ENCODE data around the gene CDH13. TPM values are rescaled to one million over a fixed set of nuclear protein-coding genes. Genes with fewer than 3 reads are reported as not detected.

Gene CDH13
- total and polyA plus RNA-seq, 2 experiments from 2014 or later = 1.2 to 1.5 TPM

DNA sequence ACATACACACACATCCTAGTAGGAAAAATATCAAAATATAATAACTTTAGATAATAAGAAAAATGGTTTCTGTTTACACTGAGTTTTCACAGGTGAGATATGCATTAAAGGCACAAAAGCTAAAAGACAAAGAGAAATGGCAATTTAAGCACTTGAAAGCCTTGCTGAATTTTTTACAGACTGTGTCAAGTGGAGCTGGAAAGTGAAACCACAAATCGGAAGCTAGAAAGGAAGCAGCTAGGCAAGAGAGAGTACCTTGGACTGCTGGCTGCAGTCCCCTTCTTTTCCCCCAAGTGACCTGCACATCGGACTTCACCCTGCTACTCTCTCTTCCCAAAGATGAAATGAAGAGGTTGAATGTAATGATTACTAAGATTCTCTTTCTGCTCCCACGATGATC, 135.1 kb downstream of the CDH13 start:
- Histone ChIP-seq H3K9me3 (ENCODE audit: low read depth) (no peaks in the 10 kb centered on the region), H3K4me2 (no peak overlapping the region), H3K27ac (no peak overlapping the region), H3K36me3 (replicated peaks; ENCODE audit: insufficient read depth, low read depth) (no peaks in the 10 kb centered on the region), H4K20me1 (ENCODE audit: insufficient read depth, poor library complexity, severe bottlenecking) (no peaks in the 10 kb centered on the region), H3K9me2 (replicated peaks; ENCODE audit: insufficient read depth) (no peaks in the 10 kb centered on the region), H3K4me1 (ENCODE audit: insufficient read depth) (no peaks in the 10 kb centered on the region), H3K4me3 (no peak overlapping the region), H3K27me3 (peaks cover 5% of the 10 kb centered on the region), H2AFZ (no peak overlapping the region), H3K79me2 (no peaks in the 10 kb centered on the region)
- WGBS (ENCODE audit: low lambda C conversion rate, missing lambda C conversion rate) = 71% methylated on average over 3 of the region's 3 CpGs
- no peak for DNase-seq (ENCODE audit: low spot score)
- TF ChIP-seq EZH2 (IDR thresholded peaks at IDR 0.05; ENCODE audit: borderline replicate concordance) = no peak
- no peak for TF ChIP-seq EZH2phosphoT487 (IDR thresholded peaks at IDR 0.05; ENCODE audit: low read depth, severe bottlenecking, unreplicated experiment)
- TF ChIP-seq, protein P1, sequence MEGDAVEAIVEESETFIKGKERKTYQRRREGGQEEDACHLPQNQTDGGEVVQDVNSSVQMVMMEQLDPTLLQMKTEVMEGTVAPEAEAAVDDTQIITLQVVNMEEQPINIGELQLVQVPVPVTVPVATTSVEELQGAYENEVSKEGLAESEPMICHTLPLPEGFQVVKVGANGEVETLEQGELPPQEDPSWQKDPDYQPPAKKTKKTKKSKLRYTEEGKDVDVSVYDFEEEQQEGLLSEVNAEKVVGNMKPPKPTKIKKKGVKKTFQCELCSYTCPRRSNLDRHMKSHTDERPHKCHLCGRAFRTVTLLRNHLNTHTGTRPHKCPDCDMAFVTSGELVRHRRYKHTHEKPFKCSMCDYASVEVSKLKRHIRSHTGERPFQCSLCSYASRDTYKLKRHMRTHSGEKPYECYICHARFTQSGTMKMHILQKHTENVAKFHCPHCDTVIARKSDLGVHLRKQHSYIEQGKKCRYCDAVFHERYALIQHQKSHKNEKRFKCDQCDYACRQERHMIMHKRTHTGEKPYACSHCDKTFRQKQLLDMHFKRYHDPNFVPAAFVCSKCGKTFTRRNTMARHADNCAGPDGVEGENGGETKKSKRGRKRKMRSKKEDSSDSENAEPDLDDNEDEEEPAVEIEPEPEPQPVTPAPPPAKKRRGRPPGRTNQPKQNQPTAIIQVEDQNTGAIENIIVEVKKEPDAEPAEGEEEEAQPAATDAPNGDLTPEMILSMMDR (IDR thresholded peaks at IDR 0.05; ENCODE audit: poor library complexity) = no peak

DNA sequence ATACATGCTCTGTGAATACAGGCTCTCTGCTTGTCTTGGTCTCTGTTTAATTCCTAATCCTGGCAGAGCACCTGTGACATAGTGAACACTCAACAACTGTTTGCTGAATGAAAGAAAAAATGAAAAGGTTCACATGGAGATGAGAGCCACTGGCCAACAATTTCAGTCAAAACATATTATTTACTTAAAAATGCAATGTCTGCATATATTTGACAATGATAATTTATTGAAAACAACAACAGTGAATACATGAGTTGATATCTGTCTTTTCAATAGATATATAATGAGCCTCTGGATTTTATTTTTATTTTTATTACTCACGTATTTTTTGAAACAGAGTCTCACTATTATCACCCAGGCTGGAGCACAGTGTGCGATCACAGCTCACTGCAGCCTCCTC, 136.6 kb downstream of the CDH13 start:
- Histone ChIP-seq H3K4me3 (no peak overlapping the region), H3K4me2 (no peak overlapping the region), H3K79me2 (no peaks in the 10 kb centered on the region), H3K27ac (no peak overlapping the region), H3K27me3 (peaks cover 5% of the 10 kb centered on the region), H3K36me3 (replicated peaks; ENCODE audit: insufficient read depth, low read depth) (no peaks in the 10 kb centered on the region), H3K9me3 (ENCODE audit: low read depth) (no peaks in the 10 kb centered on the region), H3K4me1 (ENCODE audit: insufficient read depth) (no peaks in the 10 kb centered on the region), H3K9me2 (replicated peaks; ENCODE audit: insufficient read depth) (no peaks in the 10 kb centered on the region), H4K20me1 (ENCODE audit: insufficient read depth, poor library complexity, severe bottlenecking) (no peaks in the 10 kb centered on the region), H2AFZ (no peak overlapping the region)
- WGBS (ENCODE audit: low lambda C conversion rate, missing lambda C conversion rate) = 93% methylated on average over 2 of the region's 2 CpGs
- TF ChIP-seq EZH2phosphoT487 (IDR thresholded peaks at IDR 0.05; ENCODE audit: low read depth, severe bottlenecking, unreplicated experiment) = no peak
- TF ChIP-seq EZH2 (IDR thresholded peaks at IDR 0.05; ENCODE audit: borderline replicate concordance) = no peak
- TF ChIP-seq, protein P1 (IDR thresholded peaks at IDR 0.05; ENCODE audit: poor library complexity) = no peak
- no peak for DNase-seq (ENCODE audit: low spot score)

DNA sequence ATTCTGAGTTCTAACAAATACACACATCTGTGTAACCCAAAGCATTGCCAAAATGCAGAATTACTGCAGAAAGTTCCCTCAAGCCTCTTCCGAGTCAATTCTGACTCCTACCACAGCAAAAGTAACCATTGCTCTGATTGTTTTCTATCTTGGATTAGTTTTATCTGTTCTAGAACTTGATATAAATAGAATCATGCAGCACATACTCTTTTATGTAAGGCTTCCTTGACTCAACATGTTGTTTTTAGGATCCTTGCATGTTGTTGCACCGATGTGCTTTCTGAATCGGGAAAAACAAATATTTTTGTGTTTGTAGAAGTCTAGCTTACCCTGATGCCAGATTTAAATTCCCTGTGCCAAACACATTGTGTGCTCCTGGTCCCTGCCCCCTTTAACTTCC, 140.4 kb downstream of the CDH13 start:
- no peak for TF ChIP-seq EZH2phosphoT487 (IDR thresholded peaks at IDR 0.05; ENCODE audit: low read depth, severe bottlenecking, unreplicated experiment)
- TF ChIP-seq, protein P1 (IDR thresholded peaks at IDR 0.05; ENCODE audit: poor library complexity) = no peak
- H3K4me1 ChIP-seq (ENCODE audit: insufficient read depth) = no peaks in the 10 kb centered on the region
- peaks cover 5% of the 10 kb centered on the region for H3K27me3 ChIP-seq
- H3K4me2 ChIP-seq = no peak overlapping the region
- H3K4me3 ChIP-seq = no peak overlapping the region
- H3K9me3 ChIP-seq (ENCODE audit: low read depth) = no peaks in the 10 kb centered on the region
- DNase-seq (ENCODE audit: low spot score) = no peak
- H4K20me1 ChIP-seq (ENCODE audit: insufficient read depth, poor library complexity, severe bottlenecking) = no peaks in the 10 kb centered on the region
- no peak overlapping the region for H2AFZ ChIP-seq
- no peak overlapping the region for H3K27ac ChIP-seq
- no peaks in the 10 kb centered on the region for H3K9me2 ChIP-seq (replicated peaks; ENCODE audit: insufficient read depth)
- WGBS (ENCODE audit: low lambda C conversion rate, missing lambda C conversion rate) = 90% methylated on average over 3 of the region's 3 CpGs
- no peaks in the 10 kb centered on the region for H3K36me3 ChIP-seq (replicated peaks; ENCODE audit: insufficient read depth, low read depth)
- H3K79me2 ChIP-seq = no peaks in the 10 kb centered on the region

DNA sequence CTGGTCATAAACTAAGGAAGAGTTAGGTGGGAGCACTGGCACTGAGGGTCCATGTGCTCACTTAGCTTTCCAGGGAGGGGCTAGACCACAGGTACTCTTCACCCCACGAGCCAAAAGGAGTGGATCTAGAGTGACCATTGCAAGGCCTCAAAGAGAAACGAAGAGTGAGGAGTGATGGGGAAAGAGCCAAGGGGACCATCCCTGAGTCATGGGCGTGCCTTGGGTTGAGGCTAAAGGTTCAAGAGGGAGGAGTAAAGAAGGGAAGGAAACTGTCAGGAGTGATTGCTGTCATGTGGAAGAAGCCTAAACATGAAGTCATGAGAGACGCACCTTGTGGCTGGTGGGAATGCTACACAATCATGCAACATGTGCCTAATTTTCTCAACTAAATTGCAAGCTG, 141.0 kb downstream of the CDH13 start:
- no peak overlapping the region for H3K4me3 ChIP-seq
- no peaks in the 10 kb centered on the region for H3K36me3 ChIP-seq (replicated peaks; ENCODE audit: insufficient read depth, low read depth)
- DNase-seq (ENCODE audit: low spot score) = no peak
- H3K9me3 ChIP-seq (ENCODE audit: low read depth) = no peaks in the 10 kb centered on the region
- peaks cover 5% of the 10 kb centered on the region for H3K27me3 ChIP-seq
- H3K9me2 ChIP-seq (replicated peaks; ENCODE audit: insufficient read depth) = no peaks in the 10 kb centered on the region
- 84% methylated on average over 4 of the region's 4 CpGs for WGBS (ENCODE audit: low lambda C conversion rate, missing lambda C conversion rate)
- no peak overlapping the region for H3K27ac ChIP-seq
- no peaks in the 10 kb centered on the region for H3K79me2 ChIP-seq
- H3K4me1 ChIP-seq (ENCODE audit: insufficient read depth) = no peaks in the 10 kb centered on the region
- no peak overlapping the region for H3K4me2 ChIP-seq
- TF ChIP-seq EZH2 (IDR thresholded peaks at IDR 0.05; ENCODE audit: borderline replicate concordance) (no peak), EZH2phosphoT487 (IDR thresholded peaks at IDR 0.05; ENCODE audit: low read depth, severe bottlenecking, unreplicated experiment) (no peak)
- TF ChIP-seq, protein P1 (IDR thresholded peaks at IDR 0.05; ENCODE audit: poor library complexity) = no peak
- H4K20me1 ChIP-seq (ENCODE audit: insufficient read depth, poor library complexity, severe bottlenecking) = no peaks in the 10 kb centered on the region
- H2AFZ ChIP-seq = no peak overlapping the region

All from hepatocyte (in vitro differentiated cells).